Erythroblast (primary cell): ENCODE results near the gene NLK.

Experiments
- GATA1 ChIP-seq: IDR thresholded peaks from 2 replicates; pipeline ENCODE4 v1.6.1; 2011; ENCODE audit warnings: low read depth, mild to moderate bottlenecking, control low read depth, low read length, moderate library complexity
- POLR2A ChIP-seq: IDR thresholded peaks from 2 replicates; pipeline ENCODE4 v1.6.1; 2011; ENCODE audit warnings: mild to moderate bottlenecking, low read length

GRCh38 chr17:28020515-28020914 lies 22.0 kb upstream of the NLK start:
- TF ChIP-seq POLR2A, result no peak
- no peak for TF ChIP-seq GATA1
